ENCODE results near the gene ZDHHC8.

The ZDHHC8 gene

DNA sequence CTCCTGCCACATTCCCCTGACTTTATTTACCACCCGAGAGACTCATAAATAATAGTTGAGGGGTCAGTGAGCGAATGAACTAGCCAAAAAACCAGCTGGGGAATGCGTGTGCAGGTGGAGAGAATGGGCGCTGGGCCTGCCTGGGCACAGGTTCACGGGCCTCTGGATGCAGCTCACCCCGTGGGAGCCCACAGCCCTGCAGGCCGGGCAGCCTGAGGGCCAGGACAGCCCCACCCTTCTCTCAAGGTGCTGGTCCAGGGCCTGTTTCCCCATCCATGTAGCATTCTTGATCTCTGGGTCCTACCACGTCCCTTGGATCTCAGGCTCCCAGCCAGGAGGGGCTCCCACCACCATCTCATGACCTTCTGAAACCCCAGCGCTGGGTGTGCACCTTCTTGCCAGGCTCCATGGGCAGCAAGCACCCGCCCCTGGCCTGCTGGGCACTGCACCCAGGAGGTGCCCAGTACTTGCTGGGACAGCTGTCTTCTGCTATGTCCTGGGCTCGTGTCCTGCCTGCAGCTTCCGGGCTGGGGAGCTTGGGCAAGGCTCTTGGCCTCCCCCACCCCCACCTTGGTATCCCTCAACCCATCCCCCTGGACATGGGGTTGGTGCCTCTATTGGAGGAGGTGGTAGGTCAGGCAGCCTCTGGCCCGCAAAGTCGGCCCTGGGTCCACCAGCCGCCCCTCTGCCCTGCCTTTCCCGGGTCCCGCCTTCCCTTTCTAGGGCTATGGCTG is 62.3 kb downstream of the ZDHHC8 start:
- H4K91ac ChIP-seq (ENCODE audit: low read depth, low read length, poor library complexity): no peak overlapping the region
- H2BK12ac ChIP-seq (ENCODE audit: low read length): peak overlapping the region; percentile 6
- H2BK120ac ChIP-seq (ENCODE audit: low read depth, low read length): peak overlapping the region; percentile 92
- H3K18ac ChIP-seq (ENCODE audit: low read length): peak overlapping the region; percentile 73
- H3K4me3 ChIP-seq (ENCODE audit: low read length in 2 of 2): no peak overlapping the region
- no peak overlapping the region for H3K14ac ChIP-seq (ENCODE audit: low read length)
- peak overlapping the region; percentile 80 for H2AK5ac ChIP-seq (ENCODE audit: low read depth, low read length)
- peak overlapping the region; percentile 54 for H2BK15ac ChIP-seq (ENCODE audit: low read length)
- no peak overlapping the region for H3K4me2 ChIP-seq (ENCODE audit: insufficient read depth, low read length, poor library complexity, severe bottlenecking)
- H3K27me3 ChIP-seq (ENCODE audit: control insufficient read depth in 3 of 3, insufficient read depth in 3 of 3, low read depth in 1 of 3, low read length in 3 of 3): peaks cover 0 to 71% (median 2%) of the 10 kb centered on the region in 3 experiments
- H3K23ac ChIP-seq (ENCODE audit: low read depth, low read length, poor library complexity): peak overlapping the region; percentile 71
- DNase-seq (ENCODE audit: low spot score): no peak
- no peak overlapping the region for H2AFZ ChIP-seq (ENCODE audit: low read length)
- H3K9me3 ChIP-seq (replicated peaks in 1 of 2; ENCODE audit: control insufficient read depth in 2 of 2, insufficient read depth in 1 of 2, low read depth in 1 of 2, low read length in 2 of 2): no peaks in the 10 kb centered on the region
- no peak overlapping the region for H2BK5ac ChIP-seq (ENCODE audit: low read length)
- H3K4ac ChIP-seq (ENCODE audit: low read length): no peak overlapping the region
- peaks cover 2 to 5% of the 10 kb centered on the region in 2 donors for H3K4me1 ChIP-seq (ENCODE audit: control insufficient read depth in 2 of 2, insufficient read depth in 1 of 2, low read depth in 1 of 2, low read length in 2 of 2)
- H3K79me1 ChIP-seq (ENCODE audit: low read depth, low read length): no peaks in the 10 kb centered on the region
- no CpG with 5 or more reads among the region's 17 CpGs for WGBS, 2 donors (ENCODE audit: extremely low coverage in 2 of 2, insufficient read length in 2 of 2, insufficient replicate concordance in 1 of 2)
- no peak overlapping the region for H4K8ac ChIP-seq (ENCODE audit: low read depth, low read length)
- no peak overlapping the region for H3K9ac ChIP-seq (ENCODE audit: low read depth, low read length, poor library complexity)
- no peaks in the 10 kb centered on the region for H3K36me3 ChIP-seq (replicated peaks in 1 of 2; ENCODE audit: control insufficient read depth in 2 of 2, insufficient read depth in 2 of 2, low read length in 2 of 2)
- H3K27ac ChIP-seq (replicated peaks; ENCODE audit: low read length): no peak overlapping the region

DNA sequence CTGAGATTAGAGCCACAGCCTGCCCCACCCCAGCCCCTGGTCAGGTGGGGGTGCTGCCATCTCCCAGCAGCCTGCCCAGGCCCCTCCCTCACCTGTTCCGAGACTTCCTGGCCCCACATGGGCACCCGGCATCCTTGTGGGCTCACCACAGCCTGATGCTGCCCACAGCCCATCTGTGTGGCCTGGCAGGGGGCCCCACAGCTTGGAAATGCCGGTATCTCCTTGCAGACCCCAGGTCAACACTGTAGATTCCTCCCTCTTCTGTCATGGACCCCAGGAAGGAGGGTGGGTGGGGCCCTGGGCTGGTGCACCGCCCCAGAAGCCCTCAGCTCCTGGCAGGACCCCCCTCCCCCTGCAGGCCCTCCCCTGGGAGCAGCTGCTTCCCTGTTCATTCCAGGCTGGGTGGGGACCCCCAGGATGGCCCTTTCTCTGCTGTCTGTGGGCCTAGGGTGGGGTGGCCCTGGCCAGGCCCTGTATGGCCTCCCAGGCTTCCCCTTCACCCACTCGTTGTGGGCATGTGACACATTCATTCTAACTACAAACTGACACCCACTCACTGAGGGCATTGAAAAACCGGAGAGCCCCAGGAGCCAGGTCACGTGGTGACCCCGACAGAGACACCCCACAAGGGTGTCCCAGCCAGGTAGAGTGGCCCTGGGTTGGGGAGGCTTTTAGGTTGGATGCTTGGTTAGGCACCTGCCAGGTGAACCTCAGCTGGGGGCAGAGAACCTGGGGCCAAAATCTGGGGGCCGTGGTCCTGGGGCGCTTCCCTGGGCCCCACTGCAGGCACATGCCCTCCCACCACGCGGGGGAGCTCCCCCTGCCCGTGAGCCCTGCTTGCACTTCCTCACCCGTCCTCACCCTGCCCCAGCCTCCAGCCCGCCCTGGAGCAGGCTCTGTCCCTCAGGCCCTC is 63.3 kb downstream of the ZDHHC8 start:
- no peaks in the 10 kb centered on the region for H3K9me3 ChIP-seq (replicated peaks in 1 of 2; ENCODE audit: control insufficient read depth in 2 of 2, insufficient read depth in 1 of 2, low read depth in 1 of 2, low read length in 2 of 2)
- no peaks in the 10 kb centered on the region for H3K79me1 ChIP-seq (ENCODE audit: low read depth, low read length)
- H3K4me2 ChIP-seq (ENCODE audit: insufficient read depth, low read length, poor library complexity, severe bottlenecking): no peak overlapping the region
- H2AK5ac ChIP-seq (ENCODE audit: low read depth, low read length): peak overlapping the region; percentile 3
- peak overlapping the region; percentile 71 for H3K23ac ChIP-seq (ENCODE audit: low read depth, low read length, poor library complexity)
- H3K14ac ChIP-seq (ENCODE audit: low read length): peak overlapping the region; percentile 5
- no peak for DNase-seq (ENCODE audit: low spot score)
- no peak overlapping the region for H3K4me3 ChIP-seq (ENCODE audit: low read length in 2 of 2)
- peaks cover 2 to 5% of the 10 kb centered on the region in 2 donors for H3K4me1 ChIP-seq (ENCODE audit: control insufficient read depth in 2 of 2, insufficient read depth in 1 of 2, low read depth in 1 of 2, low read length in 2 of 2)
- no peak overlapping the region for H2AFZ ChIP-seq (ENCODE audit: low read length)
- H3K36me3 ChIP-seq (replicated peaks in 1 of 2; ENCODE audit: control insufficient read depth in 2 of 2, insufficient read depth in 2 of 2, low read length in 2 of 2): no peaks in the 10 kb centered on the region
- H3K4ac ChIP-seq (ENCODE audit: low read length): no peak overlapping the region
- H2BK12ac ChIP-seq (ENCODE audit: low read length): no peak overlapping the region
- H2BK120ac ChIP-seq (ENCODE audit: low read depth, low read length): peak overlapping the region; percentile 92
- no peak overlapping the region for H2BK5ac ChIP-seq (ENCODE audit: low read length)
- H3K18ac ChIP-seq (ENCODE audit: low read length): peak overlapping the region; percentile 73
- peaks cover 0 to 81% (median 7%) of the 10 kb centered on the region in 3 experiments for H3K27me3 ChIP-seq (ENCODE audit: control insufficient read depth in 3 of 3, insufficient read depth in 3 of 3, low read depth in 1 of 3, low read length in 3 of 3)
- H2BK15ac ChIP-seq (ENCODE audit: low read length): peak overlapping the region; percentile 54
- H3K9ac ChIP-seq (ENCODE audit: low read depth, low read length, poor library complexity): no peak overlapping the region
- H4K8ac ChIP-seq (ENCODE audit: low read depth, low read length): no peak overlapping the region
- WGBS, 2 donors (ENCODE audit: extremely low coverage in 2 of 2, insufficient read length in 2 of 2, insufficient replicate concordance in 1 of 2): no CpG with 5 or more reads among the region's 15 CpGs
- H3K27ac ChIP-seq (replicated peaks; ENCODE audit: low read length): no peak overlapping the region
- no peak overlapping the region for H4K91ac ChIP-seq (ENCODE audit: low read depth, low read length, poor library complexity)

DNA sequence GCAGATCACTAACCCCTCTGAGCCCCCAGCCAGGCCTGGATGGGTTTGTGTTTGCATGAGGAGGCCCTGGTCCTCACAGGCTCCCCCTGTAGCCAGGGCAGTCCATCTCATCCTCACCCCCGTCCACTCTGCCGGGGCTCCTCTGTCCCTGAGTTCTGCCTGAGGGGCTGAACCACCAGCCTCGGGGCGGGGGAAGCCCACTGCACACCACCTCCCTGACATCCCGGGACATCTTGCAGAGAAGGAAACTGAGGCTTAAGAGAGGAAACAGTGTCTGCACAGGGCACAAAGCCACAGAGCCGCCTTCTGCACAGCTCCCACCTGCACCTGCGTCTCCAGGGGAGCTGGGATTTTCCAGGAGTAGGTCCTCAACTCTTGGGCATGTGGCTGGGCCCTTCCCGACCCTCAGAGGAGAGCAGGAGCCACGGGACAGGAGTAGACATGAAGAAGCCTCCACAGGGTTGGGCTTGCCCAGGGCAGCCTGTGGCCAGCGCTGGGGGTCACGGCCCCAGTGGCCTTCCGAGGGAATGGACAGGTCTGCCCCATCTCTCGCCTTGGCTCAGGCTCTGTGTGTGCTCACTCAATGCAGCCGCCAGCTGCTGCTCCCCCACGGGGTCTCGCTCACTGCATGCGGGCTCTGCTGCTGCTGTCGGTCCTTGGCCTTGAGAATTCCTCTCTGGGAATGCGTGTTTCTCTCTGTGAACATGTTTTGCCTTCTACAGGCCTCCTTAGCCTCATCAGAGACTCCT is 64.7 kb downstream of the ZDHHC8 start:
- Histone ChIP-seq H3K27me3 (ENCODE audit: control insufficient read depth in 3 of 3, insufficient read depth in 3 of 3, low read depth in 1 of 3, low read length in 3 of 3) (peaks cover 0 to 77% (median 7%) of the 10 kb centered on the region in 3 experiments), H4K91ac (ENCODE audit: low read depth, low read length, poor library complexity) (no peak overlapping the region), H3K9ac (ENCODE audit: low read depth, low read length, poor library complexity) (no peak overlapping the region), H3K18ac (ENCODE audit: low read length) (peak overlapping the region; percentile 35), H3K14ac (ENCODE audit: low read length) (no peak overlapping the region), H2BK12ac (ENCODE audit: low read length) (no peak overlapping the region), H2AFZ (ENCODE audit: low read length) (no peak overlapping the region), H3K27ac (replicated peaks; ENCODE audit: low read length) (no peak overlapping the region), H3K4me2 (ENCODE audit: insufficient read depth, low read length, poor library complexity, severe bottlenecking) (no peak overlapping the region), H3K4me3 (ENCODE audit: low read length in 2 of 2) (no peak overlapping the region), H3K4ac (ENCODE audit: low read length) (no peak overlapping the region), H2BK5ac (ENCODE audit: low read length) (no peak overlapping the region), H3K23ac (ENCODE audit: low read depth, low read length, poor library complexity) (no peak overlapping the region), H2AK5ac (ENCODE audit: low read depth, low read length) (peak overlapping the region; percentile 1), H3K36me3 (replicated peaks in 1 of 2; ENCODE audit: control insufficient read depth in 2 of 2, insufficient read depth in 2 of 2, low read length in 2 of 2) (no peaks in the 10 kb centered on the region), H3K79me1 (ENCODE audit: low read depth, low read length) (no peaks in the 10 kb centered on the region), H3K4me1 (ENCODE audit: control insufficient read depth in 2 of 2, insufficient read depth in 1 of 2, low read depth in 1 of 2, low read length in 2 of 2) (peaks cover 3 to 4% of the 10 kb centered on the region in 2 donors), H2BK120ac (ENCODE audit: low read depth, low read length) (no peak overlapping the region), H4K8ac (ENCODE audit: low read depth, low read length) (no peak overlapping the region), H2BK15ac (ENCODE audit: low read length) (peak overlapping the region; percentile 18), H3K9me3 (replicated peaks in 1 of 2; ENCODE audit: control insufficient read depth in 2 of 2, insufficient read depth in 1 of 2, low read depth in 1 of 2, low read length in 2 of 2) (no peaks in the 10 kb centered on the region)
- no peak for DNase-seq (ENCODE audit: low spot score)
- WGBS, 2 donors (ENCODE audit: extremely low coverage in 2 of 2, insufficient read length in 2 of 2, insufficient replicate concordance in 1 of 2): no CpG with 5 or more reads among the region's 19 CpGs
